GM13977 (cell line): ENCODE data around the gene PRKCE.
A peak's percentile ranks its signal among the peaks of the same experiment; 100 is the strongest.

ENCODE experiments used
- DNase-seq: peaks from one replicate; pipeline ENCODE4 v3.0.0; 2012; ENCODE audit warnings: low spot score
- CTCF ChIP-seq: IDR thresholded peaks from 2 replicates; pipeline ENCODE4 v1.5.1; 2012; ENCODE audit warnings: mild to moderate bottlenecking, control low read depth; ENCODE audit not compliant: insufficient read depth; ENCODE audit errors: extremely low read depth, missing control alignments
- in situ Hi-C: fragments of 300-500 bp; cut with MboI; formaldehyde crosslinking; loops from one replicate; pipeline ENCODE4 v1.12.0; 2022; ENCODE audit warnings: low sequenced_read_pairs, low pct_unique_long_range_greater_than_20kb, mixed read lengths, inconsistent platforms; ENCODE audit not compliant: unreplicated experiment

The PRKCE gene

GRCh38 chr2:45649462-45649857 lies 2.0 kb upstream of the PRKCE start:
- no peak for DNase-seq
- no peak for TF ChIP-seq CTCF
- in situ Hi-C loops = loop anchor here (10.0 kb wide), 1 partner anchor 285 kb away; no protein-coding TSS in a partner anchor

GRCh38 chr2:45649858-45650811 lies 1.3 kb upstream of the PRKCE start:
- no peak for TF ChIP-seq CTCF
- DNase-seq = peak; percentile 71
- in situ Hi-C loops = loop anchor here (10.0 kb wide), 1 partner anchor 285 kb away; no protein-coding TSS in a partner anchor

GRCh38 chr2:45650851-45651414 lies 542 bp upstream of the PRKCE start:
- TF ChIP-seq CTCF = peak; percentile 45
- in situ Hi-C loops = no loop called here
- peak; percentile 94 for DNase-seq

GRCh38 chr2:45652090-45653031 lies 886 bp downstream of the PRKCE start:
- in situ Hi-C loops = no loop called here
- DNase-seq = no peak
- no peak for TF ChIP-seq CTCF

- DNase-seq = no peak
- in situ Hi-C loops = no loop called here
- TF ChIP-seq CTCF = no peak
Measured at GRCh38 chr2:45653122-45653913, 1.8 kb downstream of the PRKCE start.
